ENCODE measurements around the gene ATP6V0E2.

The ATP6V0E2 gene

DNA sequence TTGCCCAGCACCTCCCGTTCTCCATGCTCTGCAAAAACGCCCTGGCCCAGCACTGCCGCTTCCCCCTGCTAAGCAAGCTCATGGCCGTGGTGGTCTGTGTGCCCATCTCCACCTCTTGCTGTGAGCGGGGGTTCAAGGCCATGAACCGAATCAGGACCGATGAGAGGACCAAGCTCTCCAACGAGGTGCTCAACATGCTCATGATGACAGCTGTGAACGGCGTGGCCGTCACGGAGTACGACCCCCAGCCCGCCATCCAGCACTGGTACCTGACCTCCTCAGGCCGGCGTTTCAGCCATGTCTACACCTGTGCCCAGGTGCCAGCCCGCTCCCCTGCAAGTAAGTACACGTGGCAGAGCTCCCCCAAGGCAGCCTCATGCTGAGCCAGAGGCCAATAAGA lies 11.6 kb upstream of the ATP6V0E2 start:
- DNase-seq (ENCODE audit: low spot score): no peak

DNA sequence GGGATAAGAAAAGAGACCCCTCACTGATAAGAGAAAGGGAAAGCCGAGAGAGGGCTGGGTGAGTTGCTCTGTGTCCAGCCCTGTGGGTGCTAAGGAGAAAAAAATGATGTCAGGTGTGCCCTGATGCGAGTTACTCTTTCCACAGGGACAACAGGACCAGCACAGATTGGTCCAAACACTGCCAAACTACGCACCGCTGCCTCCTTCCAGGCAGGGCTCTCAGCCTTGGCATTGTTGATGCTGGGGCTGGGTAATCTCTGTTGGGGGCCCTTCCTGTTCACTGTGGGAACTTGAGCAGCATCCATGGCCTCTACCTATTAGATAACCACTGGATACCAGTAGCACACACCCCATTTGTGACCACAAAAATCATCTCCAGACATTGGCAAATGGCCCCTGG lies 10.3 kb upstream of the ATP6V0E2 start:
- no peak for DNase-seq (ENCODE audit: low spot score)

DNA sequence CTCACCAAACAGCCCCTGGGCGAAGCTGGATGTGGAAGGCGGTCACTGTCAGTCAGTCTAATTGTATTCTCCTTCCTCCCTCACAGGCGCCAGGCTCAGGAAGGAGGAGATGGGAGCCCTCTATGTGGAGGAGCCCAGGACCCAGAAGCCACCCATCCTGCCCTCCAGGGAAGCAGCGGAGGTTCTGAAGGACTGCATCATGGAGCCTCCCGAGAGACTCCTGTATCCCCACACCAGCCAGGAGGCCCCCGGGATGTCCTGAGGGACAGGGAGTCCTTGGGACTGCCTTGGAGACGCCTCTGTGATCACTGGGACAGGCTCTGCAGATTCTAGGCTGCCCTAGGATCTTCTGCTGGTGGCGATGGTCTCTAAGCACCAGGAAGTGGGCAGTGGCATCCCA lies 9.7 kb upstream of the ATP6V0E2 start:
- no peak for DNase-seq (ENCODE audit: low spot score)

DNA sequence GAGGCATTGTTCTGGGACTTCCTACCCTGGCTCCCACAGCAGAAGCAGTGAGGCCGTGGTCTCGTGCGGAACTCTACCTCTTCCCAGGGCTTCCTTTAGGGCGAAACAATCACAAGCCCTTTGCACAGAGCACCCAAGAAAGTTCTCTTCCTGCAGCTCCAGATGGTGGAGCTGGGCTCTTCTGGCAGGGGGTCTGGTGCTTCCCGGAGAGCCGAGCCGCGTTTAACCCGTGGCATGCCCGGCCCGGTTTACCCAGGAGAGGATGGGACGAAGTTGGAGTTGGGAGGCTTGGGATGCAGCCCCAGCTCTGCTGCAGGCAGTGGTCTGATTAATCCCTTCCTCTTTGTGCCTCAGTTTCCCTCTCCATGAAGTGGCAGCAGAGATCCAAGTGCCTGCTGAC lies 9.0 kb upstream of the ATP6V0E2 start:
- no peak for DNase-seq (ENCODE audit: low spot score)

DNA sequence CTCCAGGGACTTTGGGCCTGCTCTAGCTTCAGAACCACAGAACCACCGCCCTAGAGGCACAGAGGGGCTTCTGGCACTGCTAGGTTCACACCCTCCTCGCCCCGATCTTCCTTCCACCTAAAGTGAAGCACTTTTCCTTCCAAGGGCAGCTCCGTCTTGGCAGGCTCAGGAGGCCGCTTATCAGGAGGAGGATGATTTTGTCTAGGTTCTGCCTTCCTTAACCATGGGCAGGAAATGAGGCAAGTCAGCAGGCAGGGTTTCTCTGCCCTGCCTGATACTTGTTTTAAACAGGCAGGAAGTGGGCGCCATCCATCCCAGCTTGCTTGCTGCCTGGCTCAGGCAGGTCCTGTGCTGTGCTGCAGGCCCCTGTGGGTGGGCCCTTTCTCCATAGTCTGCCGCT lies 8.3 kb upstream of the ATP6V0E2 start:
- DNase-seq (ENCODE audit: low spot score): no peak

DNA sequence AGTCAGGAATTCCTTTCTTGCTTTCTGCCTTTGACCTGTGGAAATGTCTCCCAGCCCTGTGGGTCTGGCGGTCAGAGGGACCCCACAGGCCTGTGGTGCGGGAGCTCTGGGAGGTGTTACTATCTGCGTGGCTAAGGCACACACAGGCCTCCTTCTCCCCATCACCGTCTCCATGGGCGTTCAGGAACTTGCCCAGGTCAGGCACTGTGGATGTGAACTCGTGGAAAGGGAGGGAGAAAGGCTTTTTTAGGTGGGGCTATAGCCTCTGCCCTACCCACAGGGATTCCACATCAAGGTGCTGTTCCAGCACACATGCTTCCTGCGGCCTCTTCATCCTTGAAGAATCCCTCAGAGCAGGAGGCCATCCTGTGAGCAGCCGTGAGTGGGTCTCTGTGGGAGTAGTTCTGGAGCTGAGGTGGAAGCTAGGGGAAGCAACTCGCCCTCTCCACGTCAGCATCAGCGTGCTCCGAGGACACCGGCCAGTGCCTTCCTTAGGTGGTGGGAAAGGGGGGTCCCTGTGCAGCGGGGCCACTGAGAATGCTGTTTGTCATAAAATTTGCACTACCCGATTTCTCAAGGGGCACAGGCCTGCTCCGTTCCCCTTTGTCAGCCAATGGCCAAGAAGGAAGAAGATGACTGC lies 7.5 kb upstream of the ATP6V0E2 start:
- DNase-seq (ENCODE audit: low spot score): no peak

DNA sequence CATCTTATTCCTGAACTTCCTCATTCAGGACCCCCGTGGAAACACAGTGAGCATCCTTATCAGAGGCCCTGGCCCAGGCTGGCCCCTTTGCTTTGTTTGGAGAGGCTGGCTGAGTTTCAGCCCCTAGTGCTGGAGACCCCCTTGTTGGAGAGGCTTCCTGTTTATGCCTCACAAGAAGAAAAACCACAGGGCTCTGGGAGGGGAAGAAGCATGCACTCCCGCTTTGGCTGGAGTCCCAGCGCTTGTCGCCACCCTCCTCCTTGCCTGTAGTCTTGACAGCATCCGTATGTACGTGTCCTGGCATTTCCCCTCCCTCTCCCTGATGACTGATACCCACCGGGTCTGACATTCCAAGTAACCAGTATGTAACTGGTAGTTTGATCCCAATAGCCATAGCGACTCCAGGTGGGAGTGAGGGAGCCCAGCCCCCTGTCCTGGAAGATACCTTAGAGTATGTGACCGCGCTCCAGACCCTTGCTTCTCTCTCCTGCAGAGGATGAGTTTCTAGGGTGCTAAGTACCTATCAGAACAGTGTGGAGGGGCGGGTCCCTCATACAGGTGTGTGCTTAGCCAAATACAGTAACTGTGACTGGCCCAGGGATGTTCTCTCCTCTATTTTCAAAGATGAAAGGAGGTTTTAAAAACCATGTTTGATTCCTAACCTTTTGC lies 6.9 kb upstream of the ATP6V0E2 start:
- no peak for DNase-seq (ENCODE audit: low spot score)

DNA sequence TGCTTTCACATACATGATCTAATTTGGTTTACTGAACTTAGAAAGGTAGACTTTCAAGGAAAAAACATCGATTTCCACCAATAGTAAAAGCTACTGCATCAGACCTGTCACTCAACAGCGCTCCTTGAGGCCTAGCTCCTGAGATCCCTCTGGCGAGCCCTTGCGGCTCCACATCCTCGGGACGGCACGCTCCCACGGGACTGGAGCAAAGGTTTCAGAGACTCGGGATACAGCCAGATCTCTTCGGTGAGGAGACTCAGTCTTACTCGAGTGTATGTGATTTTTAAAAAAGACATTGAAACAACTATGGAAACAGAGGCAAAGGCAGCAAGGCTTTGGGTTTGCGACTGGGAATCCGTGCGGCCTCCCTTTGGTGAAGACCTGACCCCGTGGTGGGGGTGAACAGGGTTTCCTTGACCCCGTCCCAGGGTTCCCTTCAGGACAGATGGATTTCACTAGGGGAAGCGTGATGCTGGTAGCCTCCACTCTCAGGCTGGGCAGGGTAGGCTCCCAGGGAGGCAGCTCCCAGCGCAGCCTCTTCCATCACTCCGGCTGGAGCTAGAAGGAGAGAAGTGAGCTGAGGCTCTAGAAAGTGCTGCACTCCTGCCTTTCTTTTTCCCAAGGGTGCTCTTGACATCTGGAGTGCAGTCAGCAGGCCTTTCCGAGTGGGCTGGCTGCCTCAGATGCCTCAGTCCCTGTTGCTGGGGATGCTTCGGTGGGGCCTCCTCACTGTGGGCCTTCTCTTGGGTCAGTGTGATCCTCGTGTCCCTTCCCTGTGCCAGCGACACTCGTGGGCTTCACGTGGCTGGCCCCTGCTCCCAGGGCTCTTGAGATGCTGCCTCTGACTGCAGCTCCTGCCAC lies 5.8 kb upstream of the ATP6V0E2 start:
- no peak for DNase-seq (ENCODE audit: low spot score)

DNA sequence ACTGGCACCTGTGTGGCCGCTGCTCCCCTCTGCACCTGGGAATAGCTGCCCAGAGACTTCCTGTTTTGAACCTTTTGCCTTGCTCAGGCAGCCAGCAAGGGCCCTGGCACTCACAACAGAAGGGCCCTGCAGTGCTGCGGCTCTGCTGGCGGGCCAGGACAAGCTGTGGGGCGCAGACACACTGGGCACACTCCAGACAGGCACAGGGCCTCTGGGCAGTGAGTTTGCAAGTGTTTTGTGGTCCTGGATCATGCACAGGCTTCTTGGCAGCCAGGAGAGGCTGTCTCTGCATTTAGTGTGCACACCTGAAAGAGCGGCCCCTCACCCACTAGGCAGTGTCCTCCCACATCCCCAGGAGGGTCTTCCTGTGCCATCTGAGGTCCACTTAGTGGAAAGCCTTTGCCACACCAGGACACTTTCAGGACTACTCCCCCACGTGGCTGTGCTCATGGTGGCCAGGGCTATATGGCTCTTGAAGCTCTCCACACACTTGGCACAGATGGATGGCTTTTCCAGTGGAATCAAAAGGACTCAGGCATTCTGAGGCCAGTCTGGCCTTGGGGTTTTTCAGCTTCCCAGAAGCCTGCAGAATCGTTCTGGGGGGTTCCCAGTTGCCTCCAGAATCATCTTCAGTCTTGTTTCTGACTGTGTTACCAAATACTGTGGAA lies 5.0 kb upstream of the ATP6V0E2 start:
- DNase-seq (ENCODE audit: low spot score): no peak

DNA sequence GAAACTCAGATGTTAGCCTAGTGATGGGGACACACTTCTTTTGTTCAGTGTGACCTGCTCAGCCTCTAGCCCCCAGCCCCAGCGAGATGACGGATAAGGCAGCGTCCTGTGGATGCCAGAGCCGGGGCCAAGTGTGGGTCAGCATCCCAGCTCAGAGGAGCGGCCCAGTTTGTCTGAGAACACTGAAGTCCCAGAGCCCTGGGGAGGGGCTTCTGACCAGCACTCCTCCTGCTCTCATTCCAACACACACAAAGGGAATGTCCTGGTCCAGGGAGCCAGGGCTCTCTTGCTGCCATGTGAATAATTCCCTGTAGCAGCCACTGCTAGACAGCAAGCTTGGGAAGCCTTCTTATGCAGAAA lies 4.5 kb upstream of the ATP6V0E2 start:
- no peak for DNase-seq (ENCODE audit: low spot score)

DNA sequence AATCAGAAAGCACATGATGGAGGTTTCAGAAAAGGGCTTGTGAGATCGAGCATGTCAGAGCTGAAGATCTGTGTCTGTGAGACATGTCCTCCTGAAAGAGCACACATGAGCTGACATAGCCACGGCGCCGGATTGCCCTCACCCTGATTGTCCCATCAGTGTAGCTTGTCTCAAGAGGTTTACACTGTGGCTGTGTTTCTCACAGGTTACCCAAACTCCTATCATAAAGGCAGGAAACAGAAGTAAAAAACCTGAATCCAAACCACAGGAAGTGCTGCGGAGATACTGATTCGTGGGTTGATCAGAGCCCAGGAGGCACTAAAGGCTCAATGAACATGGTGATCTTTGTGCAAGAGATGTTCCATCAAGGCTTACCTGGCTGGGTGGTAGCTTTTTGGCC lies 3.9 kb upstream of the ATP6V0E2 start:
- DNase-seq (ENCODE audit: low spot score): no peak

DNA sequence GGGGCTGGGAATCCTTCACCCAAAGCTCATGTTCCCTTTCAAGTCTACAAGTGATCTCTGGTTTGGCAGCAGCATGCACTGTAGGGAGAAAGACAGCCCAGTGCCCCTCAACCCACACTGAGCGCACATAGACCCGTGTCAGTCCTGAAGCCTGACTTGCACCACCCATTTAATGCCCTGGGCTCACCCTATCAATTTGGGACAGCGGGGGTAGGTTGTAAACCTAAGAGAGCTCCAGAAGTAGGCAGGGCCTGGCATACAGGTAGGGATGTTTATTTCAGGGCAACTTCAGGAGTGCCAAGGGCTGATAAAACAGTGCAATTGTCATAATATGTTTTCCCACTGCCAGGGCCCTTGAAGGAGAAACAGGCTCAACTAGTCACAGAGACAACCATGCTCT lies 3.5 kb upstream of the ATP6V0E2 start:
- DNase-seq (ENCODE audit: low spot score): no peak

DNA sequence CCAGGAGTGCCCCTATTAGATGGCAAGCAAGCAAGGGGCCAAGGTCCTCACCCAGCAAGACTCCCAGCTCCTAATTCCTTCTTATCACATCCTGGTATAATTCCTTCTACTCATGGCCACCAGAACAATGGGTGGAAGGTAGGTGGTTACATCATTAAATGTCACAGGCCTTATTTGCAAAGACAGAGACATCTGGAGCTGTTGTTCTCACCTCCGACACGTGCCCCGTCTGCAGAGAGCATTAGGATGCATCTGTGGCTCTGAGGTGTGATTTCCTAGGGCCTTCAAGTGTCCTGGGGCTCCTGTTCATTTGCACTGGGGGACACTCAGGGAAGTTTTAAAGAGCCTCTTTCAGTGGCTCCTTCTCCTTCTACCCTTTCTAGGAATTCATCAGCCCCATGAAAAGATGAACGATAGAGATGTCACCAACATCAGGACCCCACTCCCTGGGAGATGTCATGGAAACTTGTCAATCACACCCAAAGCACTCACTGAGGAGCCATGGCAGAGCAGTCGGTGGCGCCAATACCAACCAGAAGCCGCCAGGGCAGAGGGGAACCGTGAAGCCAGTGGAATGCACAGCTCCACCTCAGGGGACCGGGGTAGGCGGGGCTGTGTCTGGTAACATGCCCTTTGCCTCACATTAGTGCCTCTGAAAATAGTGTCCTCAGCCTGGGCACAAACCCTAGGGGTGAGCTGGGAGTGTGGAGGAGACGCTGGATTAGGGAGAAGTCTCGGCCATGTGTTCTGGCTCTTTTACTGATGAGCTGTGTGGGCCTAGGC lies 2.9 kb upstream of the ATP6V0E2 start:
- no peak for DNase-seq (ENCODE audit: low spot score)

DNA sequence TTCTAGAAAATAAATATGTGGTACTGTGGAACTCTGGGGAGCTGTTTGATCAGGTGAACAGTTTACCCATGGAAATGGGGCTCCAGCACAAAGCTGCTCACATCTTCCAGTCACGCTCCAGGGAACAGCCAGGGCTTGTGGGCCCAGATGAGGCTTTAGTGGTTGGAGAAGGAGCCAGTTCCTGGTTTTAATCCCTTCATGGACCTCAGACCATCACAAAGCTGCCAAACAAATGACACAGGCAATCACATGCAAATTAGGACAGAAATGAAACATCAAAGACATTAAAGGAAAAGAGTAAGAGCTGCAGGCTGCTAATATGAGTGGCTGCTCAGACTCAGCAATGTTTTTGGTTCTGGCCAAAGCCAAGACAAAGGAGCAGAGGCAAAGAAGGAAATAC lies 2.2 kb upstream of the ATP6V0E2 start:
- no peak for DNase-seq (ENCODE audit: low spot score)

DNA sequence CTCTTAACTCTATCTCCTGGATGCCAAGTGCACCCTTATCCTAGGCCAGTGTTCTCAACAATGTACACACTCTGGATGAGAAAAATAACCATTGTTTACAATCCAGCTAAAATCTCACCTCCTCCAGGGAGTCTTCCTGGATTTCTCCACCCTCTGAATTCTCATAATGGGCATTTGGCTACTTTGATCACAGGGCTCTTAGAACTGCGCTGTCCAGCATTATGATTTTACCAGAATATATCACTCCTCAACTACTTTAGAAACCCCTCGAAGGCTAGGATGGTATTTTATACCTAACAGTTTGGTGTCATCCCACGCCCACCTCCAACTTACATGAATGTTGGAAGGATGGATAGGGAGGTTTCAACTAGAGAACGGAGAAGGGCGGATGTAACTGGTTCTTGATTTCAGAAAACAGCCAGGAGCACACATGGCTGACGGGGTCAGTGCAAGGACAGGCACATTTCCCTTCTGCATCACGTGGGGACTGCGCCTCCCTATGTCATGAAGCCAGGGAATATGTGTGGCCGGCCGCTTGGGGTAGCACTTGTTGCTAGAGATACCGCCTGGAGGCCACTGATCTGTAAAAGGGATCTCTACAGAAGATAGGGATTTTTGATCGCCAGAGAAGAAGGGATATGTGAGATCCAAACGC lies 1.2 kb upstream of the ATP6V0E2 start:
- DNase-seq (ENCODE audit: low spot score): peak; percentile 86

DNA sequence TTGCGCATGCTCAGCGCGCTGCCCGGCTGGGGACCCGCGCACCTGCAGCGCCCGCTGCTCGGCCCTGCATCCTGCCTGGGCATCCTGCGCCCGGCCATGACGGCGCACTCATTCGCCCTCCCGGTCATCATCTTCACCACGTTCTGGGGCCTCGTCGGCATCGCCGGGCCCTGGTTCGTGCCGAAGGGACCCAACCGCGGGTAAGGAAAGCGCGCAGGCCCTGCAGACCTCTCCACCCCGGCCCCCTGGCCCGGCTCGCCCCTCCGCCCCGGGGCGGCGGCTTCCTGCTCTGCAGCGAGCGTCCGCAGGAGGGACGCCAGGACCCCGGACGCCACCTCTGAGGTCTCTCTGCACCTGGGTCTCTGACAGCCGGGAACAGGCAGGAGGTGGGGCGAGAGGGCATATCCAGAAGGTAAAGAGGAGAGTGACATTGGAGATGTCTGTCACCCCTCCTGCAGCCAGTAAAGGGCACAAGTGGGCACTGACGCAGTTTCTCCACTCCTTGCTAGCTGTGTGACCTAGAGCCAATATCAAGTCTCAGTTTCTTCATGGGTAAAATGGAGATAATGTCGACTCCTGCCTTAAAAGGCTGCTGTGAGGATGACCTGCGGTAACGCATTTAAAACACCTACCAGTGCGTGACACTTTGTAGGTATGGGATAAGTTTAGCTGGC lies 338 bp downstream of the ATP6V0E2 start:
- DNase-seq (ENCODE audit: low spot score): no peak

DNA sequence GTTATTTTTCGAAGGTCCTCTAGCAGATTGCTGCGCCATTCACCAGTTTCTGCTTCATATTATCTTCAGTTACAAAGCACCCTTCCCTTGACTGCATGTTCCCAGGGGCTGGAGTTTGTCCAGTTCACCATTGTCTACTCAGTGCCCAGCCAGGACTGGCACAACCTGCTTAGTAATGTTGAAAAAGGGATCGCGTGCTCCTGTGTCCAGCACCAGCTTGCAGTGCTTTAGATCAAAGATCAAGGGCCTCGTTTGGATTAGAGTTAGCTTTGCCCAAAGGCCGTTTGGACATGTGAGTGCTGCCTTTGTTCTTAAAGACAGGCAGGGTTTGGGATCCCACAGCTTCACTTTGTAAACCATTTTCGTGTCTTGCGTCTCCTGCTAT lies 867 bp downstream of the ATP6V0E2 start:
- DNase-seq (ENCODE audit: low spot score): no peak

DNA sequence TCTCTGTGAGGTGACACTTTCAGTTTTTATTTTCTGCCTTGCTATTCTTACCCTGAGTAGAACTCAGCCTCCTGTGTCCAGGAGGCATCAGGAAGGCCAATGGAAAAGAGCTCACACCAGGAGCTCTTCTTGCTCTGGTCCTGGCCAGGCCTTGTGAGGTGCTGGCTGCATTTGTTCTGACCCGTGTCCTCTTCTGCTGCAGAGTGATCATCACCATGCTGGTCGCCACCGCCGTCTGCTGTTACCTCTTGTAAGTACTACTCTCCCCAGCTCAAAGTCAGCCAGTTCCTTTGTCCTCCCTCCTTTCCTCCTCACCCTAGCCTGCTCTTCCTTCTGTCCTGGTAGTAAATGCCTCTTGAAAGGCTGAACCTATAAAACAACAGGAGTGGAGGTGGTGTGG lies 1.6 kb downstream of the ATP6V0E2 start:
- DNase-seq (ENCODE audit: low spot score): no peak

DNA sequence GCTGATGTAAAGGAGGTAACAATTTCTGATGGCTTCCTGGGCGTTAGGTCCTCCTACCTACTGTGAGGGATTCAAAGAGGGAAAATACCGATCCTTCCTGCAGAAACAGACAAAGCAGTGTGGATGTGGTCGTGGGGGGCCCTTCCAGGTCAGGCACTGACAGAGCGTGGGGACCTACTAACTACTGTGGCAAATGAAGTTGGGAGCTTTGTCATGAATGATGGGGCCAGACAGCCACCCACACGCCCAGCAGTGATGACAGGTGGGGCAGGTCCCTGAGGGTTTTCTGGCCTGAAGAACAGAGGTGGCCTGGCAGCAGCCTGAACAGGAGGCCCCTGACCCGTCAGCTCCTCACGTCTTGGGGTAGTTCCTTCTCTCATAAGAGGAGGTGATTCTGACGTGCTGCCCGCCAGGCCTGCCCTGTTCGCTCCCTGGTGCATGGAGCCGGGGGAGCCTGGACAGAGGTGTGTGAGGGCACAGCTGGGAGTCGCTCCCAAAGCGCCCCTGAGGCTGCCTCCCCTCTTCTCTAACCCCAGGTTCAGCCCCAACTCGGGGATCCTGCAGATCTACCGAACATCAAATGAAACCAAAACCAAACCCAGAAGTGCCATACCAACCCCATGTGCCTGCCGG lies 4.2 kb downstream of the ATP6V0E2 start:
- no peak for DNase-seq (ENCODE audit: low spot score)

DNA sequence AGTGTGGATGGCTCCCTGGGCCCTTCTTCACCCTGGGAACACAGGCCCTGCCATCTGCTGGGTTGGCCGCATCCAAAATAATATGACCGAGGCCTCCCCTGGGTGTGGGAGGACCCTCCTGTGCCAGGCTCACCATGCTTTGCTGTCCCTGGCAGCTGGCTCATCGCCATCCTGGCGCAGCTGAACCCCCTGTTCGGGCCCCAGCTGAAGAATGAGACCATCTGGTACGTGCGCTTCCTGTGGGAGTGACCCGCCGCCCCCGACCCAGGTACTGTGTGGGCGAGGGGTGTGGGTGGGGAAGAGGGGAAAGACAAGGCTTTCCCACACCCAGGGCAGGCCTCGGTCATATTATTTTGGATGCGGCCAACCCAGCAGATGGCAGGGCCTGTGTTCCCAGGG lies 4.8 kb downstream of the ATP6V0E2 start:
- no peak for DNase-seq (ENCODE audit: low spot score)
